ENCODE results near the gene CSMD2.

GRCh38 chr1:33897092-33897725 lies 267.8 kb downstream of the CSMD2 start:
- no peak for TF ChIP-seq POLR2A (IDR thresholded peaks at IDR 0.05)
- TF ChIP-seq CTCF (IDR thresholded peaks at IDR 0.05 in 4 of 5, conservative IDR thresholded peaks at IDR 0.05 in 1 of 5): no peak

Data from gastrocnemius medialis (tissue), 4 donors.